ENCODE measurements around the gene UBL4B. TPM values are rescaled to one million over a fixed set of nuclear protein-coding genes. Genes with fewer than 3 reads are reported as not detected.

The UBL4B gene
- polyA plus RNA-seq, 1 donor (not counting 4 experiments of a cell fraction or from before 2014, with no cell fraction given), result not detected

DNA sequence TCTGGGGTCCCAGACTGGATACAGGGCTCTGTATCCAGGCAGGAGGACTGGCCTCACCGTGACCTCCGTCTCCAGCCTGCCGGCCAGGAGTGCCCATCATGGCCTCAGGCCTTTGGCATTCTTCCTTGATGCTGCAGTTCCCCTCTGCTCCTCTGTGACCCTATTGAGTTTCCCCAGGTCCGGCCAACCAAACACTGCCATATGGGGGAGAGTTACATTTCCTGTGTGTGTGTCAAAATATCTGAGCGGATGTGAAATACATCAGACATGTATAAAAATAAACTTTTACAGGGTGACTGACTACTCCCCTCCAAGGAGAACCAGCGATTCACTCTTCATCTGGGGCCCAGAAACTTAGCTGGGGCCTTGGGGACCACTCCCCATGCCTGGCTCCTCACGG, 10.2 kb upstream of the UBL4B start:
- no peaks in the 10 kb centered on the region for H3K79me2 ChIP-seq (ENCODE audit: control insufficient read depth, insufficient read depth, low read length)
- DNase-seq (ENCODE audit: low read depth, low spot score), result no peak
- H3K27me3 ChIP-seq (ENCODE audit: control insufficient read depth, extremely low read depth, insufficient read depth, low read length), result peaks cover 14% of the 10 kb centered on the region
- H3K4me2 ChIP-seq (ENCODE audit: control insufficient read depth, extremely low read depth, insufficient read depth, low read depth, low read length), result no peak overlapping the region
- no peak overlapping the region for H3K9ac ChIP-seq (ENCODE audit: control insufficient read depth, extremely low read depth, insufficient read depth, low read length)
- no peaks in the 10 kb centered on the region for H3K4me1 ChIP-seq (ENCODE audit: control insufficient read depth, extremely low read depth, insufficient read depth, low read length)
- FAIRE-seq, result no peak
- H4K20me1 ChIP-seq (ENCODE audit: control insufficient read depth, extremely low read depth, insufficient read depth, low read length), result peaks cover 2% of the 10 kb centered on the region
- H3K36me3 ChIP-seq (ENCODE audit: control insufficient read depth in 2 of 2, extremely low read depth in 1 of 2, insufficient read depth in 2 of 2, low read length in 2 of 2), result no peaks in the 10 kb centered on the region
- no peak overlapping the region for H2AFZ ChIP-seq (ENCODE audit: control insufficient read depth, low read length)
- no peaks in the 10 kb centered on the region for H3K9me1 ChIP-seq (ENCODE audit: control insufficient read depth, extremely low read depth, insufficient read depth, low read length)
- no peak overlapping the region for H3K27ac ChIP-seq (ENCODE audit: control insufficient read depth, insufficient read depth, low read length)
- dilution Hi-C loops (cut with MboI; ENCODE audit: extremely low pct_ligation_motif_present, low sequenced_read_pairs), result no loop called here
- H3K4me3 ChIP-seq (ENCODE audit: control insufficient read depth in 2 of 3, extremely low read depth in 1 of 3, insufficient read depth in 2 of 3, low read depth in 1 of 3, low read length in 3 of 3), result no peak overlapping the region
- no peak for TF ChIP-seq CTCF (optimal IDR thresholded peaks at IDR 0.05 in 1 of 3, IDR thresholded peaks at IDR 0.05 in 1 of 3, conservative IDR thresholded peaks at IDR 0.05 in 1 of 3; ENCODE audit: extremely low read depth in 1 of 3, insufficient read depth in 2 of 3, low read length in 3 of 3)
- no peak for TF ChIP-seq EZH2 (IDR thresholded peaks at IDR 0.05; ENCODE audit: low read length)
- H3K9me3 ChIP-seq (ENCODE audit: control insufficient read depth, low read depth, low read length), result no peaks in the 10 kb centered on the region

GRCh38 chr1:110106013-110106941, 6.0 kb upstream of the UBL4B start:
- H3K27me3 ChIP-seq (ENCODE audit: control insufficient read depth, extremely low read depth, insufficient read depth, low read length), result peaks cover 11% of the 10 kb centered on the region
- peaks cover 2% of the 10 kb centered on the region for H4K20me1 ChIP-seq (ENCODE audit: control insufficient read depth, extremely low read depth, insufficient read depth, low read length)
- no peak for DNase-seq (ENCODE audit: low read depth, low spot score)
- H3K27ac ChIP-seq (ENCODE audit: control insufficient read depth, insufficient read depth, low read length), result no peak overlapping the region
- peak; percentile 81 for FAIRE-seq
- no peaks in the 10 kb centered on the region for H3K4me1 ChIP-seq (ENCODE audit: control insufficient read depth, extremely low read depth, insufficient read depth, low read length)
- H3K79me2 ChIP-seq (ENCODE audit: control insufficient read depth, insufficient read depth, low read length), result no peaks in the 10 kb centered on the region
- no peaks in the 10 kb centered on the region for H3K9me1 ChIP-seq (ENCODE audit: control insufficient read depth, extremely low read depth, insufficient read depth, low read length)
- no peak overlapping the region for H2AFZ ChIP-seq (ENCODE audit: control insufficient read depth, low read length)
- H3K4me3 ChIP-seq (ENCODE audit: control insufficient read depth in 2 of 3, extremely low read depth in 1 of 3, insufficient read depth in 2 of 3, low read depth in 1 of 3, low read length in 3 of 3), result no peak overlapping the region
- H3K9ac ChIP-seq (ENCODE audit: control insufficient read depth, extremely low read depth, insufficient read depth, low read length), result no peak overlapping the region
- H3K36me3 ChIP-seq (ENCODE audit: control insufficient read depth in 2 of 2, extremely low read depth in 1 of 2, insufficient read depth in 2 of 2, low read length in 2 of 2), result no peaks in the 10 kb centered on the region
- dilution Hi-C loops (cut with MboI; ENCODE audit: extremely low pct_ligation_motif_present, low sequenced_read_pairs), result no loop called here
- no peak for TF ChIP-seq EZH2 (IDR thresholded peaks at IDR 0.05; ENCODE audit: low read length)
- peak; percentile 94 to 97 (median 97) for TF ChIP-seq CTCF (optimal IDR thresholded peaks at IDR 0.05 in 1 of 3, IDR thresholded peaks at IDR 0.05 in 1 of 3, conservative IDR thresholded peaks at IDR 0.05 in 1 of 3; ENCODE audit: extremely low read depth in 1 of 3, insufficient read depth in 2 of 3, low read length in 3 of 3)
- H3K9me3 ChIP-seq (ENCODE audit: control insufficient read depth, low read depth, low read length), result no peaks in the 10 kb centered on the region
- no peak overlapping the region for H3K4me2 ChIP-seq (ENCODE audit: control insufficient read depth, extremely low read depth, insufficient read depth, low read depth, low read length)

Measured in keratinocyte (primary cell).